ENCODE measurements around the gene CACNA2D4.
A peak's percentile ranks its signal among the peaks of the same experiment; 100 is the strongest.

CACNA2D4 gene

GRCh38 chr12:1800401-1801302 is 117.8 kb downstream of the CACNA2D4 start:
- DNase-seq (ENCODE audit: low read depth in 2 of 2), result no peak

DNA sequence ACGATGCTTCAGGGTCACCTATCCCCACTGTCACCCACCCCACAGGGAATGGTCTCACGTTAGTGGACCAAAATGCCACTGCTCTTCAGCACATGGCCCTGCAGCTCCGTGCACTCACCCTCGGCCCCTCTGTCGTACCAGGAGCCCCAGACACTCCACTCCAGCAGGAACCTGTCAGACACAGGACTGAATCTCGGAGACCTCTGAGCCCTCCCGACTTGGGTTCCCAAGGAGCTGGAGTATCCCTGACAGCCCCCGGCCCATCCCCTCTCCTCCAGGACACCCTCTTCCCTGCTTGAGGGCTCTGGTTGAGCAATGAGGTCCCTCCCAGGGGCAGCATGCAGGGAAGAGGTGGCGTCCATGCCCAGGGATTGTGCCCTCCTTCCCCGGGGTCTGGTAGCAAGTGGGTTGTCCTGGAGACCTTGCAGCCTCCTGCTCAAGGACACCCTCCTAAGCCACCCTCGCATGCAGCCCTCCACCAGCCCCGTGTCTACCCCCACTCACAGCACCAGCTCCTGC is 118.5 kb downstream of the CACNA2D4 start:
- no peak for DNase-seq (ENCODE audit: low read depth in 2 of 2)

DNA sequence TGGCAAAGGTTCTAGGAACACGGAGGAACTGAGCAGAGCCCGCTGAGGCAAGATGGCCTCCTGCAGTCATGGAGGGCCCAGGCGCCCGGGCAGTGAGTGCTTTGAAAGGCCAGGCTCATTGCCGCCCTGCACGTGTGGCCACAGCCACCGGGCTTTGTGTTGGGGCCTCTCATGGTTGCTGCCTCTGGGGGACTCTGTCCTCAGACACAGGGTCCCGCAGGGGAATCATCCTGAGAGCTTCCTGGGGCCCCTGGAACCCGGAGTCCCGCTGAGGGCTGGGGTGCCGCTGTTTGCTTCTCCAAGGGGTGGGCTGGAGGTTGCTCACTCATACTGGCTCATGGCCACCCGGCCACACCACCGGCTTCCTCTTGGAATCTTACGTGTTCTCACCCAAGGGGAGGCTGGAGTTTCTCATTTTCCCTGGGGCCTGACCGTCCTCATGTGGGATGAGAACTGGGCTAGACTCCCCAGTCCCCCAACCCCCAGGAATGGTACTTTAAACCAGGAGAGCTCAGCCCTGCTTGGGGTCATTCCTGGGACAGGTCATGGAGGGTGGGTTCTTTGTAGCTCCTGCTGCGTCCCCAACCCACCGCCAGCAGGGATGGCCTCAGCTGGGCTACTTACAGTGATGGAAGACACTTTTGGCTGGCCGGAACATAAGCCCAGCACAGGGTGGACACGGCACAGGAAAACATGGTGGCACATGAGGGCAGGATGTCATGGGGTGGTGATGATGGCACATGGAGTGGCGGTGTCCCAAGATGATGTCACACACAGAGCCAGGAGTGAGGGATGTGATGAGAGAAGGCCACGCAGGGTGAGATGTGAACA is 119.2 kb downstream of the CACNA2D4 start:
- no peak for DNase-seq (ENCODE audit: low read depth in 2 of 2)

- no peak for DNase-seq (ENCODE audit: low read depth in 2 of 2)
Measured at GRCh38 chr12:1798641-1799020, 119.8 kb downstream of the CACNA2D4 start.

GRCh38 chr12:1797991-1798640 is 120.3 kb downstream of the CACNA2D4 start:
- DNase-seq (ENCODE audit: low read depth in 2 of 2), result no peak

GRCh38 chr12:1797011-1797901 is 121.2 kb downstream of the CACNA2D4 start:
- no peak for DNase-seq (ENCODE audit: low read depth in 2 of 2)

- no peak for DNase-seq (ENCODE audit: low read depth in 2 of 2)
Measured at GRCh38 chr12:1796515-1797010, 121.9 kb downstream of the CACNA2D4 start.

DNA sequence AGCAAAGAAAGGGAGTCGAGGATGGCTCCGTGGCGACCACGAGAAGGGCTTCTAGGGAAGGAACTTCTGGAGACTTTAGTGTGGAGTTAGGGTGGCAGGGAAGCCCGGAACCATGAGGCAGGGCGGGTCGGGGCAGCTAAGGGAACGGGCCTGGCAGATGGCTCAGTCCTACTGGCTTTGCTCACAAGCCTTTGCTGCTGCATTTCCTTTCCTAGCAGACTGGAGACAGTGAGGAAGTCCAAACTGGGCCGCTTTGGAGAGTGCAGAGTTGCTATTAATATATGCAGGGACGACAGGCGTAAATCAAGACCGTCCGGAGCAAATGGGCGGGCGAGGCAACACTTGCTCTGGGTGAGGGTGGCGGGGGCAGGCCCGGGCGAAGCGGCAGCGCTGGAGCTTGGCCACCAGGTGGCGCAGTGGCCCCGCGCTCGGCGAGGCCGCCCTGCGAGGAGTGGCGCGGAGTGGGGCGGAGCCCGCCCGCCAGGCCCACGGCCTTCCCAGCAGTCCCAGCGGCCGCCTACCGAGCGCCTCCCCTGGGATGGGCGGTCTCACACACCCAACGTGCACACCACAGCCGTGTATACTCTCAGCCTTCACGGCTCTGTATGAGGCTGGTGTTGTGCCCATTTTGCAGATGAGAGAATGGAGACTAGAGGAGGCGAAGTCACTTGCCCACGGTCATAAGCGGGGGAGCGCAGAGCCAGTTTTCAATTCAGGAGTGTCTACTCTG is 122.5 kb downstream of the CACNA2D4 start:
- peak; percentile 65 to 70 for DNase-seq (ENCODE audit: low read depth in 2 of 2)

GRCh38 chr12:1795221-1795784 is 123.1 kb downstream of the CACNA2D4 start:
- DNase-seq (ENCODE audit: low read depth in 2 of 2), result no peak

DNA sequence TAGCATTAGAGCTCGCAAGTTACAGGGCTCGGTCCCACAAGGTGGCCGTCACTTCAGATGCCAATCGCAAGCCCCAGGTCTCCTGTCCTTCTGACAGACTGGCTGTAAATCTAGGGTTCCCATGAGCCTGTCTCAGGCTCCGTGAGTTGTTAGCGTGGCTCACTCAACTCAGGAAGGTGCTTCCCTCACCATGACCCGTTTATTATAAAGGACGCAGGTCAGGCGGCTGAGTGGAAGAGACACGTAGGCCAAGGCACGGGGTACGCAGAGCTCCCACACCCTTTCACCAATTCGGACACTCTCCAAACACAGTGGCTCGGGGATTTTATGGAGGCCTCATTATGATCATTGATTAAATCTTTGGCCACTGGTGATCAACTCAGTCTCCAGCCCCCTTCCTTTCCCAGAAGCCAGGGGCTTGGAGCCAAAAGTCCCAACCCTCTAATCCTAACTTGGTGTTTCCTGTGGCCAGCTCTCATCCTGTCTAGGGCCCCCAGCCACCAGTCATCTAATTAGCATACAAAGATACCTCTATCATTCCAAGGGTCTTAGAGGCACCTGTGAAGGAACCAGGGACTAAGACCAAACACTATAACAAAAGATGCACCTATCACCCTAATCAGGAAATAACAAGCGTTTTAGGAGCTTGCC is 123.9 kb downstream of the CACNA2D4 start:
- no peak for DNase-seq (ENCODE audit: low read depth in 2 of 2)

- no peak for DNase-seq (ENCODE audit: low read depth in 2 of 2)
Measured at GRCh38 chr12:1793426-1794210, 124.8 kb downstream of the CACNA2D4 start.

- DNase-seq (ENCODE audit: low read depth in 2 of 2), result no peak
Measured at GRCh38 chr12:1792406-1792805, 126.0 kb downstream of the CACNA2D4 start.

- DNase-seq (ENCODE audit: low read depth in 2 of 2), result no peak
Measured at GRCh38 chr12:1791104-1791841, 127.2 kb downstream of the CACNA2D4 start.

- no peak for DNase-seq (ENCODE audit: low read depth in 2 of 2)
Measured at GRCh38 chr12:1790444-1790843, 128.0 kb downstream of the CACNA2D4 start.

- DNase-seq (ENCODE audit: low read depth in 2 of 2), result no peak
Measured at GRCh38 chr12:1787714-1788113, 130.7 kb downstream of the CACNA2D4 start.

GRCh38 chr12:1782215-1782614 is 136.2 kb downstream of the CACNA2D4 start:
- no peak for DNase-seq (ENCODE audit: low read depth in 2 of 2)

- no peak for DNase-seq (ENCODE audit: low read depth in 2 of 2)
Measured at GRCh38 chr12:1781772-1782171, 136.7 kb downstream of the CACNA2D4 start.

GRCh38 chr12:1779783-1780182 is 138.7 kb downstream of the CACNA2D4 start:
- no peak for DNase-seq (ENCODE audit: low read depth in 2 of 2)
